ENCODE data around the gene SMARCC1.

The SMARCC1 gene

GRCh38 chr3:47635536-47635935 is 146.2 kb downstream of the SMARCC1 start:
- H3K23ac ChIP-seq (ENCODE audit: low read length): no peak overlapping the region
- H3K27me3 ChIP-seq (ENCODE audit: insufficient read depth, low read length): no peaks in the 10 kb centered on the region
- no peak overlapping the region for H2AFZ ChIP-seq (ENCODE audit: insufficient read depth, low read length, poor library complexity)
- no peak overlapping the region for H2BK120ac ChIP-seq (ENCODE audit: insufficient read depth, low read length, poor library complexity)
- no peak overlapping the region for H3K18ac ChIP-seq (ENCODE audit: low read length)
- H2BK12ac ChIP-seq (ENCODE audit: low read length): no peak overlapping the region
- no peaks in the 10 kb centered on the region for H3K79me1 ChIP-seq (ENCODE audit: low read length)
- H3K4ac ChIP-seq (ENCODE audit: low read depth, low read length): no peak overlapping the region
- no peak overlapping the region for H4K8ac ChIP-seq (ENCODE audit: low read depth, low read length)
- no peak overlapping the region for H3K14ac ChIP-seq (ENCODE audit: low read length)
- WGBS (ENCODE audit: extremely low coverage, insufficient coverage, insufficient read length): no CpG with 5 or more reads among the region's 1 CpG
- no peak overlapping the region for H2BK5ac ChIP-seq (ENCODE audit: low read depth, low read length, poor library complexity)
- H3K4me1 ChIP-seq (ENCODE audit: control insufficient read depth in 1 of 2, insufficient read depth in 2 of 2, low read length in 2 of 2): no peaks in the 10 kb centered on the region
- no peak overlapping the region for H3K9ac ChIP-seq (ENCODE audit: low read length)
- no peak overlapping the region for H3K4me3 ChIP-seq (ENCODE audit: low read depth, low read length)
- H4K91ac ChIP-seq (ENCODE audit: low read depth, low read length): no peak overlapping the region
- H4K12ac ChIP-seq (ENCODE audit: low read depth, low read length): no peak overlapping the region
- peaks cover 10 to 31% of the 10 kb centered on the region in 2 experiments for H3K36me3 ChIP-seq (ENCODE audit: control insufficient read depth in 1 of 2, insufficient read depth in 2 of 2, low read length in 2 of 2)
- H2AK5ac ChIP-seq (ENCODE audit: low read length): no peak overlapping the region
- no peak overlapping the region for H3K4me2 ChIP-seq (ENCODE audit: low read length)
- H3K79me2 ChIP-seq (ENCODE audit: control insufficient read depth, insufficient read depth, low read length, poor library complexity): no peaks in the 10 kb centered on the region
- no peak for DNase-seq
- no peaks in the 10 kb centered on the region for H3K9me3 ChIP-seq (ENCODE audit: insufficient read depth, low read depth, low read length)
- H3K27ac ChIP-seq (ENCODE audit: low read depth, low read length): no peak overlapping the region

- H3K27ac ChIP-seq (ENCODE audit: low read depth, low read length): no peak overlapping the region
- H3K79me1 ChIP-seq (ENCODE audit: low read length): no peaks in the 10 kb centered on the region
- no peak overlapping the region for H2BK120ac ChIP-seq (ENCODE audit: insufficient read depth, low read length, poor library complexity)
- no CpG with 5 or more reads among the region's 6 CpGs for WGBS (ENCODE audit: extremely low coverage, insufficient coverage, insufficient read length)
- no peak overlapping the region for H3K14ac ChIP-seq (ENCODE audit: low read length)
- H3K18ac ChIP-seq (ENCODE audit: low read length): no peak overlapping the region
- H3K27me3 ChIP-seq (ENCODE audit: insufficient read depth, low read length): no peaks in the 10 kb centered on the region
- H2AK5ac ChIP-seq (ENCODE audit: low read length): no peak overlapping the region
- no peak overlapping the region for H2BK5ac ChIP-seq (ENCODE audit: low read depth, low read length, poor library complexity)
- H4K8ac ChIP-seq (ENCODE audit: low read depth, low read length): no peak overlapping the region
- H4K12ac ChIP-seq (ENCODE audit: low read depth, low read length): no peak overlapping the region
- H3K4me3 ChIP-seq (ENCODE audit: low read depth, low read length): no peak overlapping the region
- H3K79me2 ChIP-seq (ENCODE audit: control insufficient read depth, insufficient read depth, low read length, poor library complexity): no peaks in the 10 kb centered on the region
- no peaks in the 10 kb centered on the region for H3K9me3 ChIP-seq (ENCODE audit: insufficient read depth, low read depth, low read length)
- no peaks in the 10 kb centered on the region for H3K4me1 ChIP-seq (ENCODE audit: control insufficient read depth in 1 of 2, insufficient read depth in 2 of 2, low read length in 2 of 2)
- H2BK12ac ChIP-seq (ENCODE audit: low read length): no peak overlapping the region
- peaks cover 12 to 33% of the 10 kb centered on the region in 2 experiments for H3K36me3 ChIP-seq (ENCODE audit: control insufficient read depth in 1 of 2, insufficient read depth in 2 of 2, low read length in 2 of 2)
- H3K4me2 ChIP-seq (ENCODE audit: low read length): no peak overlapping the region
- no peak overlapping the region for H2AFZ ChIP-seq (ENCODE audit: insufficient read depth, low read length, poor library complexity)
- no peak overlapping the region for H3K4ac ChIP-seq (ENCODE audit: low read depth, low read length)
- no peak overlapping the region for H3K9ac ChIP-seq (ENCODE audit: low read length)
- H3K23ac ChIP-seq (ENCODE audit: low read length): no peak overlapping the region
- H4K91ac ChIP-seq (ENCODE audit: low read depth, low read length): no peak overlapping the region
- no peak for DNase-seq
Measured at GRCh38 chr3:47634996-47635395, 146.7 kb downstream of the SMARCC1 start.

- Histone ChIP-seq H3K36me3 (ENCODE audit: control insufficient read depth in 1 of 2, insufficient read depth in 2 of 2, low read length in 2 of 2) (peaks cover 22 to 35% of the 10 kb centered on the region in 2 experiments), H3K18ac (ENCODE audit: low read length) (no peak overlapping the region), H3K4me3 (ENCODE audit: low read depth, low read length) (no peak overlapping the region), H3K9ac (ENCODE audit: low read length) (no peak overlapping the region), H3K4me1 (ENCODE audit: control insufficient read depth in 1 of 2, insufficient read depth in 2 of 2, low read length in 2 of 2) (peaks cover 2 to 3% of the 10 kb centered on the region in 2 experiments), H3K4me2 (ENCODE audit: low read length) (no peak overlapping the region), H4K8ac (ENCODE audit: low read depth, low read length) (no peak overlapping the region), H4K12ac (ENCODE audit: low read depth, low read length) (no peak overlapping the region), H2AFZ (ENCODE audit: insufficient read depth, low read length, poor library complexity) (no peak overlapping the region), H3K79me1 (ENCODE audit: low read length) (no peaks in the 10 kb centered on the region), H3K4ac (ENCODE audit: low read depth, low read length) (no peak overlapping the region), H2BK5ac (ENCODE audit: low read depth, low read length, poor library complexity) (no peak overlapping the region), H2BK12ac (ENCODE audit: low read length) (no peak overlapping the region), H2AK5ac (ENCODE audit: low read length) (no peak overlapping the region), H3K9me3 (ENCODE audit: insufficient read depth, low read depth, low read length) (no peaks in the 10 kb centered on the region), H3K79me2 (ENCODE audit: control insufficient read depth, insufficient read depth, low read length, poor library complexity) (no peaks in the 10 kb centered on the region), H4K91ac (ENCODE audit: low read depth, low read length) (no peak overlapping the region), H2BK120ac (ENCODE audit: insufficient read depth, low read length, poor library complexity) (no peak overlapping the region), H3K27me3 (ENCODE audit: insufficient read depth, low read length) (no peaks in the 10 kb centered on the region), H3K14ac (ENCODE audit: low read length) (no peak overlapping the region), H3K27ac (ENCODE audit: low read depth, low read length) (no peak overlapping the region), H3K23ac (ENCODE audit: low read length) (no peak overlapping the region)
- DNase-seq: no peak
- no CpG with 5 or more reads among the region's 1 CpG for WGBS (ENCODE audit: extremely low coverage, insufficient coverage, insufficient read length)
Measured at GRCh38 chr3:47630810-47631209, 150.9 kb downstream of the SMARCC1 start.

- Histone ChIP-seq H3K23ac (ENCODE audit: low read length) (no peak overlapping the region), H2BK12ac (ENCODE audit: low read length) (no peak overlapping the region), H3K36me3 (ENCODE audit: control insufficient read depth in 1 of 2, insufficient read depth in 2 of 2, low read length in 2 of 2) (peaks cover 22 to 34% of the 10 kb centered on the region in 2 experiments), H3K18ac (ENCODE audit: low read length) (no peak overlapping the region), H2AK5ac (ENCODE audit: low read length) (no peak overlapping the region), H4K91ac (ENCODE audit: low read depth, low read length) (no peak overlapping the region), H3K4ac (ENCODE audit: low read depth, low read length) (no peak overlapping the region), H3K27me3 (ENCODE audit: insufficient read depth, low read length) (no peaks in the 10 kb centered on the region), H2AFZ (ENCODE audit: insufficient read depth, low read length, poor library complexity) (no peak overlapping the region), H4K12ac (ENCODE audit: low read depth, low read length) (no peak overlapping the region), H3K4me3 (ENCODE audit: low read depth, low read length) (no peak overlapping the region), H3K4me2 (ENCODE audit: low read length) (no peak overlapping the region), H3K27ac (ENCODE audit: low read depth, low read length) (no peak overlapping the region), H3K14ac (ENCODE audit: low read length) (no peak overlapping the region), H3K9ac (ENCODE audit: low read length) (no peak overlapping the region), H3K4me1 (ENCODE audit: control insufficient read depth in 1 of 2, insufficient read depth in 2 of 2, low read length in 2 of 2) (peaks cover 2 to 3% of the 10 kb centered on the region in 2 experiments), H3K9me3 (ENCODE audit: insufficient read depth, low read depth, low read length) (no peaks in the 10 kb centered on the region), H3K79me1 (ENCODE audit: low read length) (no peaks in the 10 kb centered on the region), H2BK120ac (ENCODE audit: insufficient read depth, low read length, poor library complexity) (no peak overlapping the region), H3K79me2 (ENCODE audit: control insufficient read depth, insufficient read depth, low read length, poor library complexity) (no peaks in the 10 kb centered on the region), H4K8ac (ENCODE audit: low read depth, low read length) (no peak overlapping the region), H2BK5ac (ENCODE audit: low read depth, low read length, poor library complexity) (no peak overlapping the region)
- no peak for DNase-seq
- WGBS (ENCODE audit: extremely low coverage, insufficient coverage, insufficient read length): no CpG with 5 or more reads among the region's 6 CpGs
Measured at GRCh38 chr3:47629770-47630169, 151.9 kb downstream of the SMARCC1 start.

All from trophoblast cell (in vitro differentiated cells and primary cell).